PC-3 (cell line): Measurements from ENCODE around the gene SOX5. TPM values are rescaled to one million over a fixed set of nuclear protein-coding genes. Genes with fewer than 3 reads are reported as not detected.

Experiments
- ATAC-seq: fragments of 200-7000 bp; cut with Tn5 transposase; 2 replicates; pipeline ENCODE4 v1.9.1; 2020; ENCODE audit warnings: mild to moderate bottlenecking, moderate library complexity
- BruUV-seq: library from RNA; stranded (reverse); fragments of 400-500 nt; replicated peaks from 2 replicates; lab custom pipeline; 2021; lab: Mats Ljungman, UMichigan
- CTCF ChIA-PET: fragments of 300-600 bp; sonication (Branson Sonifier 250); formaldehyde crosslinking; loops from one replicate; lab custom pipeline; 2022; ENCODE audit warnings: antibody characterized with exemption; lab: Charles Lee
- POLR2A ChIA-PET: fragments of 300-600 bp; sonication (Branson Sonifier 250); formaldehyde crosslinking; loops from one replicate; lab custom pipeline; 2022; ENCODE audit warnings: antibody characterized with exemption; ENCODE audit not compliant: unreplicated experiment; lab: Charles Lee
- DNase-seq: peaks from one replicate; pipeline ENCODE4 v3.0.0-alpha.2; 2015
- H2AFZ ChIP-seq: fragments of 300-600 bp; sonication (generic); 2 replicates; pipeline ENCODE4 v1.6.0; 2016; ENCODE audit warnings: antibody characterized with exemption, low read length
- H3F3A ChIP-seq: fragments of 300-600 bp; sonication (generic); one replicate; pipeline ENCODE4 v1.6.0; 2017; ENCODE audit warnings: antibody characterized with exemption, low read length, control low read depth, mild to moderate bottlenecking; ENCODE audit not compliant: unreplicated experiment
- H3K27ac ChIP-seq: fragments of 300-600 bp; sonication (generic); 2 replicates; pipeline ENCODE4 v1.5.1; 2016; ENCODE audit warnings: mild to moderate bottlenecking, low read length
- H3K27me3 ChIP-seq: fragments of 300-600 bp; sonication (generic); 2 replicates; pipeline ENCODE4 v1.6.1; 2016; ENCODE audit warnings: low read length, mixed read lengths
- H3K36me3 ChIP-seq: fragments of 300-600 bp; sonication (generic); 2 replicates; pipeline ENCODE4 v1.6.1; 2016; ENCODE audit warnings: low read depth, mixed run types, low read length, mixed read lengths
- H3K4me1 ChIP-seq: fragments of 300-600 bp; sonication (generic); 2 replicates; pipeline ENCODE4 v1.5.1; 2016; ENCODE audit warnings: low read length; ENCODE audit not compliant: insufficient read depth
- H3K4me2 ChIP-seq: fragments of 300-600 bp; sonication (generic); 2 replicates; pipeline ENCODE4 v1.6.0; 2016; ENCODE audit warnings: low read length
- H3K4me3 ChIP-seq: fragments of 300-600 bp; sonication (generic); 2 replicates; pipeline ENCODE4 v1.5.1; 2016; ENCODE audit warnings: mild to moderate bottlenecking, low read length, mixed read lengths
- H3K79me2 ChIP-seq: fragments of 300-600 bp; sonication (generic); 2 replicates; pipeline ENCODE4 v1.6.1; 2017; ENCODE audit warnings: low read length, mixed read lengths
- H3K9ac ChIP-seq: fragments of 300-600 bp; sonication (generic); 2 replicates; pipeline ENCODE4 v1.6.0; 2016; ENCODE audit warnings: mild to moderate bottlenecking, low read length
- H3K9me2 ChIP-seq: fragments of 300-600 bp; sonication (generic); replicated peaks from 2 replicates; pipeline ENCODE4 v1.6.1; 2016; ENCODE audit warnings: mixed run types, low read length, mixed read lengths
- H3K9me3 ChIP-seq: fragments of 300-600 bp; sonication (generic); 2 replicates; pipeline ENCODE4 v1.6.1; 2016; ENCODE audit warnings: low read length, mixed read lengths
- H4K20me1 ChIP-seq: fragments of 300-600 bp; sonication (generic); 2 replicates; pipeline ENCODE4 v1.6.1; 2016; ENCODE audit warnings: low read length, mixed read lengths
- EZH2 ChIP-seq: fragments of 300-600 bp; sonication (generic); IDR thresholded peaks from one replicate; pipeline ENCODE4 v1.6.1; 2017; ENCODE audit warnings: antibody characterized with exemption, mild to moderate bottlenecking, low read length; ENCODE audit not compliant: unreplicated experiment
- EZH2phosphoT487 ChIP-seq: fragments of 300-600 bp; sonication (generic); IDR thresholded peaks from 2 replicates; pipeline ENCODE4 v1.6.1; 2018; ENCODE audit warnings: mild to moderate bottlenecking, antibody characterized with exemption, low read length, borderline replicate concordance
- intact Hi-C: fragments of 100-400 bp; cut with micrococcal nuclease; formaldehyde crosslinking; loops from 2 replicates; pipeline ENCODE4 v1.9.0; 2023
- total RNA-seq: library from RNA; depleted of rRNA; stranded (reverse); fragments of >200 nt; gene quantifications from 2 replicates; pipeline ENCODE4 v1.2.3, GENCODE V29; 2014
- TF ChIP-seq, protein P1 (sequence below): fragments of 300-600 bp; sonication (generic); conservative IDR thresholded peaks from 2 replicates; pipeline ENCODE4 v1.5.1; 2017; ENCODE audit warnings: antibody characterized with exemption, low read depth, mild to moderate bottlenecking, low read length

Gene SOX5
- total RNA-seq, 1 experiment from 2014 or later = not detected

DNA sequence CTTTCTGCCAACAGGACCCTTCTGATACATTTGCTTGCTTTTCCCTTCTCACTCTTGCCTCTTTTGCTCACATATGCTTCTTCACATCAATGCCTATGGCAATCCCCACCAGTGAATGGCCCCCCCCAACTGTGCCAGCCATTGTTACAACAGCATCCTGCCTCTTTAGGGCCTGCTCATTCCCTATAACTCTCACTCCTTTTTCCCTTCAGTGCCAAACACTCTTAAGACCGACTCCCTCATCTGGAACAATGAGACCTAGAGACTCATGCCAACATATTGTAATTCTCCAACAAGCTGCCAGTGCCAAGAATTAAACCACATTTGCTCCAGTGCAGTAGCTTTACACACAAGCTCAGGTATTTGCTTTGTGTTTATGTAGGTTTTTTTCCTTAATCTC lies 189.0 kb downstream of the SOX5 start:
- H4K20me1 ChIP-seq = no peaks in the 10 kb centered on the region
- no peak overlapping the region for H3K27ac ChIP-seq
- no peaks in the 10 kb centered on the region for H3K36me3 ChIP-seq
- H3K9me2 ChIP-seq = no peaks in the 10 kb centered on the region
- DNase-seq (no peak), ATAC-seq (no peak)
- H3K9ac ChIP-seq = no peak overlapping the region
- no peaks in the 10 kb centered on the region for H3F3A ChIP-seq
- TF ChIP-seq, protein P1, sequence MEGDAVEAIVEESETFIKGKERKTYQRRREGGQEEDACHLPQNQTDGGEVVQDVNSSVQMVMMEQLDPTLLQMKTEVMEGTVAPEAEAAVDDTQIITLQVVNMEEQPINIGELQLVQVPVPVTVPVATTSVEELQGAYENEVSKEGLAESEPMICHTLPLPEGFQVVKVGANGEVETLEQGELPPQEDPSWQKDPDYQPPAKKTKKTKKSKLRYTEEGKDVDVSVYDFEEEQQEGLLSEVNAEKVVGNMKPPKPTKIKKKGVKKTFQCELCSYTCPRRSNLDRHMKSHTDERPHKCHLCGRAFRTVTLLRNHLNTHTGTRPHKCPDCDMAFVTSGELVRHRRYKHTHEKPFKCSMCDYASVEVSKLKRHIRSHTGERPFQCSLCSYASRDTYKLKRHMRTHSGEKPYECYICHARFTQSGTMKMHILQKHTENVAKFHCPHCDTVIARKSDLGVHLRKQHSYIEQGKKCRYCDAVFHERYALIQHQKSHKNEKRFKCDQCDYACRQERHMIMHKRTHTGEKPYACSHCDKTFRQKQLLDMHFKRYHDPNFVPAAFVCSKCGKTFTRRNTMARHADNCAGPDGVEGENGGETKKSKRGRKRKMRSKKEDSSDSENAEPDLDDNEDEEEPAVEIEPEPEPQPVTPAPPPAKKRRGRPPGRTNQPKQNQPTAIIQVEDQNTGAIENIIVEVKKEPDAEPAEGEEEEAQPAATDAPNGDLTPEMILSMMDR = no peak
- no peak for TF ChIP-seq EZH2
- no peak for TF ChIP-seq EZH2phosphoT487
- peaks cover 10% of the 10 kb centered on the region; the same call in 1 of the 2 replicates for H3K27me3 ChIP-seq
- H3K79me2 ChIP-seq = no peaks in the 10 kb centered on the region
- no peak overlapping the region for H3K4me3 ChIP-seq
- intact Hi-C loops = no loop called here
- BruUV-seq = no TSS peak
- no peak overlapping the region for H3K4me2 ChIP-seq
- H2AFZ ChIP-seq = no peak overlapping the region
- no peaks in the 10 kb centered on the region for H3K9me3 ChIP-seq
- no peaks in the 10 kb centered on the region for H3K4me1 ChIP-seq
- ChIA-PET CTCF (no interaction called here), POLR2A (no interaction called here)

DNA sequence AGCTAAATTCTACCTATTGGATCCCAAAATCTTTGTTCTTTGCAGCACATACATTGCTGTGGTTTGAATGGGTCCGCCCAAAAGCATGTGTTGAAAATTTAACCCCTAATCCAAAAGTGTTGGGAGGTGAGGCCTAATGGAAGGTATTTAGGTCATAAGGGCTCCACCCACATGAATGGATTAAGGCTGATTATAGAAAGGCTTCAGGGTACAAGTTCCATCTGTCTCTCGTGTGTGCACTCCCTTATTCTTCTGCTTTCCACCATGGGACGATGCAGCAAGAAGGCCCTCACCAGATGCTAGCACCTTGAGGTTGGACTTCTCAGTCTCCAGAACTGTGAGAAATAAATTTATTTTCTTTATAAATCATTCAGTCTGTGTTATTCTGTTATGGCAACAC lies 190.9 kb downstream of the SOX5 start:
- ChIA-PET CTCF (no interaction called here), POLR2A (no interaction called here)
- TF ChIP-seq, protein P1 = no peak
- TF ChIP-seq EZH2 (no peak), EZH2phosphoT487 (no peak)

DNA sequence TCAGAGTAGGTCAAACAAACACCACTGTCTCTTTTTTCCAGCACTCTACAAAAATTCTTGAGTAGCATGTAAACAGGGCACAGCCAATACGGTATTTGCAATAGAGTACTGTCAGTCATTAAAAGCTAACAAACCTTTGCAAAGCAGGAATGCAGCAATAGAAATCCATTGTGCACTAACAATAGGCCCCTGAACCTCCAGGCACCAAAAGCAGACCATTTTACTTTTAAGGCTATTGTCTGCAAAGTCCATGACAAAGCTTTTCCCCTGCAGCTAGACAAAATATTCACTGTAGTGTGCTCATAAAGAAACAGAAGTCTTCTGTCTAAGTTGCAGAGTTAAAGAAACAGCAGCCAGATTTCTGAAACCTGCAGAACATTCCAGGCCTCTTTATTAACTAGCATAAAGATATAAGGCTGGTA lies 191.9 kb downstream of the SOX5 start:
- CTCF ChIA-PET = no interaction called here
- TF ChIP-seq, protein P1 = no peak
- H3K79me2 ChIP-seq = no peaks in the 10 kb centered on the region
- no TSS peak for BruUV-seq
- POLR2A ChIA-PET = no interaction called here
- intact Hi-C loops = no loop called here
- H3F3A ChIP-seq = no peaks in the 10 kb centered on the region
- no peaks in the 10 kb centered on the region for H3K36me3 ChIP-seq
- DNase-seq (no peak), ATAC-seq (no peak)
- H3K27ac ChIP-seq = no peak overlapping the region
- H2AFZ ChIP-seq = no peak overlapping the region
- no peaks in the 10 kb centered on the region for H3K9me3 ChIP-seq
- H3K4me1 ChIP-seq = no peaks in the 10 kb centered on the region
- no peaks in the 10 kb centered on the region for H3K9me2 ChIP-seq
- H3K27me3 ChIP-seq = peaks cover 19% of the 10 kb centered on the region; the same call in 1 of the 2 replicates
- no peak overlapping the region for H3K4me2 ChIP-seq
- no peak overlapping the region for H3K9ac ChIP-seq
- no peaks in the 10 kb centered on the region for H4K20me1 ChIP-seq
- H3K4me3 ChIP-seq = no peak overlapping the region

More for the DNA sequence above, 190.9 kb downstream of the SOX5 start:
- Histone ChIP-seq H3K9me3 (no peaks in the 10 kb centered on the region), H2AFZ (no peak overlapping the region), H3K4me1 (no peaks in the 10 kb centered on the region), H3K9me2 (no peaks in the 10 kb centered on the region), H3K4me3 (no peak overlapping the region), H3K27ac (no peak overlapping the region), H3K79me2 (no peaks in the 10 kb centered on the region), H3K4me2 (no peak overlapping the region), H4K20me1 (no peaks in the 10 kb centered on the region), H3K9ac (no peak overlapping the region), H3F3A (no peaks in the 10 kb centered on the region), H3K36me3 (no peaks in the 10 kb centered on the region), H3K27me3 (peaks cover 19% of the 10 kb centered on the region; the same call in 1 of the 2 replicates)
- DNase-seq (no peak), ATAC-seq (no peak)
- intact Hi-C loops = no loop called here
- BruUV-seq = no TSS peak
